Common myeloid progenitor, CD34-positive (primary cell): ENCODE results near the gene NANOGP8.
"Not testable (repeated sequence)": the region's sequence is repeated elsewhere in the genome, so short reads cannot be mapped to it uniquely, and the experiment has no call there.

Source experiments
- CTCF ChIA-PET: fragments of 350-600 bp; sonication (Branson Sonifier 250); formaldehyde crosslinking; loops from one replicate; lab custom pipeline; 2021; ENCODE audit warnings: antibody characterized with exemption; lab: Charles Lee
- POLR2A ChIA-PET: fragments of 350-600 bp; sonication (Branson Sonifier 250); formaldehyde crosslinking; loops from one replicate; lab custom pipeline; 2021; ENCODE audit warnings: antibody characterized with exemption; lab: Charles Lee
- DNase-seq, 3 donors: peaks; one replicate each; pipeline versions ENCODE4 v3.0.0 to v3.0.0-alpha.2; 2013
- H3K27ac ChIP-seq, 2 experiments: 1 replicate in 1 of 2; 2 replicates in 1 of 2; pipeline ENCODE4 v1.7.0; 2013; ENCODE audit warnings: inconsistent platforms in 2 of 2, low read length in 2 of 2, mild to moderate bottlenecking in 2 of 2, low read depth in 1 of 2, moderate library complexity in 1 of 2; ENCODE audit not compliant: severe bottlenecking in 2 of 2, insufficient read depth in 1 of 2, poor library complexity in 1 of 2
- H3K27me3 ChIP-seq, 5 experiments: replicated peaks in 2 of 5; 1 replicate in 3 of 5; 2 replicates in 2 of 5; pipeline versions ENCODE4 v1.6.1 to v1.7.0; 2013; ENCODE audit warnings: low read length in 4 of 5, mild to moderate bottlenecking in 2 of 5, moderate library complexity in 2 of 5, inconsistent platforms in 1 of 5; ENCODE audit not compliant: insufficient read depth in 5 of 5, control insufficient read depth in 4 of 5
- H3K36me3 ChIP-seq, 4 experiments: 1 replicate in 2 of 4; 2 replicates in 2 of 4; pipeline versions ENCODE4 v1.6.1 to v1.7.0; 2013; ENCODE audit warnings: low read length in 3 of 4, control low read depth in 1 of 4, mild to moderate bottlenecking in 1 of 4; ENCODE audit not compliant: control insufficient read depth in 4 of 4, insufficient read depth in 4 of 4
- H3K4me1 ChIP-seq, 4 experiments: 1 replicate in 3 of 4; 2 replicates in 1 of 4; pipeline versions ENCODE4 v1.6.1 to v1.7.1; 2013; ENCODE audit warnings: low read length in 3 of 4, mild to moderate bottlenecking in 3 of 4, control low read depth in 1 of 4, inconsistent platforms in 1 of 4, moderate library complexity in 1 of 4; ENCODE audit not compliant: control insufficient read depth in 4 of 4, insufficient read depth in 4 of 4; ENCODE audit errors: control extremely low read depth in 1 of 4
- H3K4me3 ChIP-seq, 7 experiments: 1 replicate in 4 of 7; 2 replicates in 3 of 7; pipeline versions ENCODE4 v1.5.1 to v1.7.0; 2013; ENCODE audit warnings: mild to moderate bottlenecking in 7 of 7, low read length in 6 of 7, moderate library complexity in 6 of 7, inconsistent platforms in 2 of 7, low read depth in 2 of 7, control low read depth in 1 of 7; ENCODE audit not compliant: insufficient read depth in 4 of 7, control insufficient read depth in 1 of 7; ENCODE audit errors: extremely low read depth in 1 of 7
- H3K9me3 ChIP-seq, 5 experiments: 1 replicate in 4 of 5; 2 replicates in 1 of 5; pipeline versions ENCODE4 v1.6.1 to v1.7.1; 2013; ENCODE audit warnings: low read length in 4 of 5, mild to moderate bottlenecking in 2 of 5, inconsistent platforms in 1 of 5, low read depth in 1 of 5, moderate library complexity in 1 of 5; ENCODE audit not compliant: control insufficient read depth in 4 of 5, insufficient read depth in 2 of 5; ENCODE audit errors: control extremely low read depth in 1 of 5
- WGBS: methylation state at CpG from one replicate; pipeline ENCODE4 v1.1.5; 2013; ENCODE audit not compliant: insufficient coverage; 5-methylcytosine and 5-hydroxymethylcytosine counted together

NANOGP8 gene

DNA sequence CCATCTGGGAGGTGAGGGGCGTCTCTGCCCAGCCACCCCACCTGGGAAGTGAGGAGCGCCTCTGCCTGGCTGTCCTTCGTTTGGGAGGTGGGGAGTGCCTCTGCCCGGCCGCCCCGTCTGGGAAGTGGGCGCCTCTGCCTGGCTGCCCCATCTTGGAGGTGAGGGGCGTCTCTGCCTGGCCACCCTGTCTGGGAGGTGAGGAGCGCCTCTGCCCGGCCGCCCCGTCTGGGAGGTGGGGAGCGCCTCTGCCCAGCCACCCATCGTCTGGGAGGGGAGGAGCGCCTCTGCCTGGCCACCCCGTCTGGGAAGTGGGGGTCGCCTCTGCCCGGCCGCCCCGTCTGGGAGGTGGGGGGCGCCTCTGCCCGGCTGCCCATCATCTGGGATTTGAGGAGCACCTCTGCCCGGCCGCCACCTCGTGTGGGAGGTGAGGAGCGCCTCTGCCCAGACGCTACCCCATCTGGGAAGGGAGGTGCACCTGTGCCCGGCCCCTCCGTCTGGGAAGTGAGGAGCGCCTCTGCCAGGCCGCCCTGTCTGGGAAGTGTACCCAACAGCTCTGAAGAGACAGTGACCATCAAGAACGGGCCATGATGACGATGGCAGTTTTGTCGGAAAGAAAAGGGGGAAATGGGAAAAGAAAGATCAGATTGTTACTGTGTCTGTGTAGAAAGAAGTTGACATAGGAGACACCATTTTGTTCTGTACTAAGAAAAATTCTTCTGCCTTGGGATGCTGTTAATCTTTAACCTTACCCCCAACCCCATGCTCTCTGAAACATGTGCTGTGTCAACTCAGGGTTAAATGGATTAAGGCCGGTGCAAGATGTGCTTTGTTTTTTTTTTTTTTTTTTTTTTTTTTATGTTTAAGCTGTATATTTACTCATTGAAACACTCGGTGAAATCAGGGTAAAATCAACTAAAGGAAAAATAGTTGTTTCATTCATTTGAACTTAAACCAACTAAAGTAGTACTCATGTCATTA lies 2.4 kb downstream of the NANOGP8 start:
- POLR2A ChIA-PET, H3K4me3 ChIP-seq, CTCF ChIA-PET, H3K9me3 ChIP-seq, DNase-seq, H3K4me1 ChIP-seq, H3K27me3 ChIP-seq, H3K27ac ChIP-seq, H3K36me3 ChIP-seq: not testable (repeated sequence)
- WGBS = 96% methylated on average over 24 of the region's 36 CpGs

DNA sequence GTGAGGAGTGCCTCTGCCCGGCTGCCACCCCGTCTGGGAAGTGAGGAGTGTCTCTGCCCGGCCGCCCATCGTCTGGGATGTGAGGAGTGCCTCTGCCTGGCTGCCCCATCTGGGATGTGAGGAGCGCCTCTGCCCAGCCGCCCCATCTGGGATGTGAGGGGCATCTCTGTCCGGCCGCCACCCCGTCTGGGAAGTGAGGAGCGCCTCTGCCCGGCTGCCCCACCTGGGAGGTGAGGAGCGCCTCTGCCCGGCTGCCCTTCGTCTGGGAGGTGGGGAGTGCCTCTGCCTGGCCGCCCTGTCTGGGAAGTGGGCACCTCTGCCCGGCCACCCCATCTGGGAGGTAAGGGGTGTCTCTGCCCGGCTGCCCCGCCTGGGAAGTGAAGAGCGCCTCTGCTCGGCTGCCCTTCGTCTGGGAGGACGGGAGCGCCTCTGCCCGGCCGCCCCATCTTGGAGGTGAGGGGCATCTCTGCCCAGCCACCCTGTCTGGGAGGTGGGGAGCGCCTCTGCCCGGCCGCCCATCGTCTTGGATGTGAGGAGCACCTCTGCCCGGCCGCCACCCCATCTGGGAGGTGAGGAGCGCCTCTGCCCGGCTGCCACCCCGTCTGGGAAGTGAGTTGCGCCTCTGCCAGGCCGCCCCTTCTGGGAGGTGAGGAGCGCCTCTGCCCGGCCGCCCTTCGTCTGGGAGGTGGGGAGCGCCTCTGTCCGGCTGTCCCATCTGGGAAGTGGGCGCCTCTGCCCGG lies 3.3 kb downstream of the NANOGP8 start:
- CTCF ChIA-PET, DNase-seq, H3K27ac ChIP-seq, H3K27me3 ChIP-seq, H3K4me1 ChIP-seq, POLR2A ChIA-PET, H3K4me3 ChIP-seq, H3K9me3 ChIP-seq, H3K36me3 ChIP-seq: not testable (repeated sequence)
- 91% methylated on average over 31 of the region's 45 CpGs for WGBS

DNA sequence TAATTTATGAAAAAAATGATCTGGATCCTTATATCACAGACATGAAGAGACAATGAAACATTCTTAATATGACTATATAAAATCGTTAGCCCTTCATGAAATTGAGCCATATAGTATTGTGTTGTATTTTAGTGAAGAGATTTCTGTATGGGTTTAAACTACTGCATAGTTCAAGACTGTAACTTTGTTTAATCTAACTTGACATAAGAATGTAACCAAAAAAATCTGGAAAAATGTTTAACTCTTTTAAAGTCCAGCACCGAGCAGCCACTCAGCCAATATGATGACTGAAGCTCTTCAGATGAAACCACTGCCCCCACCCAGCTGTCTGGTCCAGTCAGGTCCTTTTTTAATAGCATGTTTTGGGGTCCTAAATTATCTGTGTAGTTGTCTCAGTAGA lies 4.9 kb downstream of the NANOGP8 start:
- Histone ChIP-seq H3K36me3 (no peaks in the 10 kb centered on the region), H3K4me3 (no peak overlapping the region), H3K27me3 (no peaks in the 10 kb centered on the region), H3K9me3 (peaks cover 0 to 4% (median 0%) of the 10 kb centered on the region in 5 experiments), H3K4me1 (no peaks in the 10 kb centered on the region), H3K27ac (no peak overlapping the region)
- no peak for DNase-seq
- 80% methylated on average over 1 of the region's 2 CpGs for WGBS
- ChIA-PET POLR2A (no interaction called here), CTCF (interaction anchor here (0.8 to 6.0 kb wide), 2 partner anchors 13 to 364 kb away, joined by 3 to 34 read pairs; no protein-coding TSS in a partner anchor)

DNA sequence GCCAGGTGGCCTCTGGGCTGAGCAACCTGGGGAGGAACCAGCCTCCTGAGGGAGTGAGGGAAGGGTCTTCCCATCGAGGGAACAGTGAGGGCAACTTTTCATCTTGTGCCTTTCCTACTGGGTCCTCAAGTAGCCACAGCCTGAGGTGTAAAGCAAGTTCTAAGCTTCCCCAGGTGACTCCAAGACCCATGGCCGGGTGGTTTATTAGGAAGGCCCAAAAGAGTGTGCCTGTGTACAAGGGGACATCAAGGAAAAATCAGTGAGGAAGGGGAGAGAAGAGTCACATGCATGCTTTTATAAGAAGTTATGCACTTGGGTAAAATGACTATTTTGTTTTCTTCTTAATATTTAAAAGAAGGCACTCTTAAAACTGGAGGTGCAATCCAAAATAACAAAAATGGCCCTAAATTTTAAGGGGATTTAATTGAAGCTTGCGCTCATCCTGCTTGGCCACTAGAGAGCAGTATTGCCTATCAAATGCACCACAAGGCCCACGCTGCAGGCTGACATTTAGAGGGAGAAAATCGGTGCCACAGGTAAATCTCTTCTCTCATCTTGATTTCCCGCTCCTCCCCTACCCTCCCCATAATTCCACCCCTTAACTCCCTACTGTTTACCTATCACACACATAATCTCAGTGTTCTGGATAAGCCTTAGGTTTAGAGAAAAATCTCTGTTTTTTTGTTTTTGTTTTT lies 6.7 kb downstream of the NANOGP8 start:
- Histone ChIP-seq H3K4me3 (no peak overlapping the region), H3K27ac (no peak overlapping the region), H3K4me1 (no peaks in the 10 kb centered on the region), H3K9me3 (peaks cover 0 to 4% (median 0%) of the 10 kb centered on the region in 5 experiments), H3K36me3 (no peaks in the 10 kb centered on the region), H3K27me3 (no peaks in the 10 kb centered on the region)
- ChIA-PET CTCF (interaction anchor here (0.6 to 6.0 kb wide), 5 partner anchors 9 to 1307 kb away, joined by 3 to 34 read pairs (median 4); no protein-coding TSS in a partner anchor), POLR2A (no interaction called here)
- DNase-seq = peak; percentile 45 to 71 (median 67)
- WGBS = 55% methylated on average over 4 of the region's 6 CpGs

DNA sequence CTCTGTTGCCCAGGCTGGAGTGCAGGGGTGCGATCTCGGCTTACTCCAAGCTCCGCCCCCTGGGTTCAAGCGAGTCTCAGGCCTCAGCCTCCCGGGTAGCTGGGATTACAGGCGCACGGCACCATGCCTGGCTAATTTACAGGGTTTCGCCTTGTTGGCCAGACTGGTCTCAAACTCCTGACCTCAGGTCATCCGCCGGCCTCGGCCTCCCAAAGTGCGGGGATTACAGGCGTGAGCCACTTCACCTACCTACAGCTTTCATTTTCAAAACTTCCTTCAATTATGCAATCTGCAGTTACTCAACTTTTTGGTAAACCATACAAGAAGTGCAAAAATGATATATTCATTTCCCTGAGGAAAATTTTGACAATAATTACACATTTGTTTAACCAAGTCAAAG lies 14.0 kb downstream of the NANOGP8 start:
- POLR2A ChIA-PET = no interaction called here
- Histone ChIP-seq H3K9me3 (no peaks in the 10 kb centered on the region), H3K4me3 (no peak overlapping the region), H3K36me3 (no peaks in the 10 kb centered on the region), H3K27ac (no peak overlapping the region), H3K4me1 (no peaks in the 10 kb centered on the region), H3K27me3 (no peaks in the 10 kb centered on the region)
- CTCF ChIA-PET = no interaction called here
- no peak for DNase-seq
- WGBS = 97% methylated on average over 12 of the region's 13 CpGs

DNA sequence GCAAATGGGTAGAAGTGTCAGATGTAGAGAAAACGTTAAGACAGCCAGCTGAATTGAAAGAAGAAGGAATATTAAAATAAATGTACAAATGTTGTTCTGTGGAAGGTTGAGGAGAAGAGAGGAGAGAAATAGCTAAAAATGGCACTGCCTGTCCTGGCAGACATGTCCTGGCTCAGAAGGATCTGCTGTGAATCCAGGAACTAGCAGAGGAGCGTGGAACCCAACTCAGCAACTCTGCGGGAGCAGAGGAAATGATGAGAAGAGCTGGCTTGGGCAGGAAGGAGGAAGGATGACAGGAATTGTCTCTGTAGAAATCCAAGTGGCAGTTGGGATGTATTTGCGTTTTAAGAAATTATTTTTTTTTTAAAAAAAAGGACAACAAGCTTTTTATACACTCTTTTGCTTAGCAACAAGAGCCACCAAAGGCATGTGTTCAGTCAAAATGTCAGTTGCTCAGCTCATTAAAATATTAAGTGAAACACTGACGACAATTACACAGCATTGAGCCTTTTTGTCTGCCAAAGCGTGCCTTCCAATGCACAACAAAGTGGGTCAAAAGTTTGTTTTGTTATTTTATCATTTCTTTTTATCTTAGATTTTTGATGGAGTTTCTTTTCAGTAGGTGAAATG lies 16.1 kb downstream of the NANOGP8 start:
- CTCF ChIA-PET = interaction anchor here (0.6 to 1.9 kb wide), 3 partner anchors 9 to 191 kb away, joined by 3 to 4 read pairs (median 3); no protein-coding TSS in a partner anchor
- POLR2A ChIA-PET = no interaction called here
- DNase-seq = no peak
- no peaks in the 10 kb centered on the region for H3K36me3 ChIP-seq
- 80% methylated on average over 2 of the region's 6 CpGs for WGBS
- H3K4me1 ChIP-seq = no peaks in the 10 kb centered on the region
- no peak overlapping the region for H3K4me3 ChIP-seq
- H3K9me3 ChIP-seq = no peaks in the 10 kb centered on the region
- H3K27ac ChIP-seq = no peak overlapping the region
- H3K27me3 ChIP-seq = no peaks in the 10 kb centered on the region
